Stimulated activated CD4-positive, alpha-beta T cell treated with anti-CD3 and anti-CD28 coated beads, Interleukin-12 subunit alpha, Interleukin-12 subunit beta, amount 100 ng/mL, for 4 hours (primary cell): ENCODE measurements around the gene LRRK1.

Experiments
- DNase-seq: peaks from one replicate; pipeline ENCODE4 v3.0.0-alpha.2; 2020

LRRK1 gene

GRCh38 chr15:100891307-100892012 is 27.7 kb upstream of the LRRK1 start:
- no peak for DNase-seq

GRCh38 chr15:100892013-100892355 is 27.2 kb upstream of the LRRK1 start:
- DNase-seq: no peak

- no peak for DNase-seq
Measured at GRCh38 chr15:100893261-100893963, 25.7 kb upstream of the LRRK1 start.

DNA sequence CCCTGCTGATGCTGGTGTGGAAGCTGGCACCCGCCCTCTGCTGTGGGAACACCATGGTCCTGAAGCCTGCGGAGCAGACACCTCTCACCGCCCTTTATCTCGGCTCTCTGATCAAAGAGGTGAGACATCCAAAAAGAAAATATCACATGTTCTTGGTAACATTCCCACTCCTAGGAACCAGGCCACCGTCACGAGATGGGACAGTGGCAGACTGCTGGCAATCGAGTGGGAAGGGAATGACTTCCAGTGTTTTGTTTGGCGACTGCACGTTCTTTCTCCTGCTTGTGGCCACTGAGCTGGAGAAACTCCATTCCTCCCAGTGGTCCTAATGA is 25.2 kb upstream of the LRRK1 start:
- no peak for DNase-seq

DNA sequence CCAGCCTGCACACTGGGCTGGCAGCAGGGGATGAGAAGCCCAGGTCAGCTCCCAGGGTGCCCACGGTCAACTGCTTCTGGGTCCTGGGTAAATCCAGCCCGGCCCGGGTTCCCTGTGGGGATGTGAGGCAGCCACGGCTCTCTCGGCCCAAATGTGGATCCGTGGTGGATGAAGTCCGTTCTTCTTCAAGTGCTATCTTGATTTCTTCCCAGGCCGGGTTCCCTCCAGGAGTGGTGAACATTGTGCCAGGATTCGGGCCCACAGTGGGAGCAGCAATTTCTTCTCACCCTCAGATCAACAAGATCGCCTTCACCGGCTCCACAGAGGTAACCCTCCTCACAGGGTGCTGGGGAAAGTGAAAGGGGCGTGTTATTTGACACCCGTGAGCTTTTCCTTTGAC is 23.4 kb upstream of the LRRK1 start:
- DNase-seq: no peak

DNA sequence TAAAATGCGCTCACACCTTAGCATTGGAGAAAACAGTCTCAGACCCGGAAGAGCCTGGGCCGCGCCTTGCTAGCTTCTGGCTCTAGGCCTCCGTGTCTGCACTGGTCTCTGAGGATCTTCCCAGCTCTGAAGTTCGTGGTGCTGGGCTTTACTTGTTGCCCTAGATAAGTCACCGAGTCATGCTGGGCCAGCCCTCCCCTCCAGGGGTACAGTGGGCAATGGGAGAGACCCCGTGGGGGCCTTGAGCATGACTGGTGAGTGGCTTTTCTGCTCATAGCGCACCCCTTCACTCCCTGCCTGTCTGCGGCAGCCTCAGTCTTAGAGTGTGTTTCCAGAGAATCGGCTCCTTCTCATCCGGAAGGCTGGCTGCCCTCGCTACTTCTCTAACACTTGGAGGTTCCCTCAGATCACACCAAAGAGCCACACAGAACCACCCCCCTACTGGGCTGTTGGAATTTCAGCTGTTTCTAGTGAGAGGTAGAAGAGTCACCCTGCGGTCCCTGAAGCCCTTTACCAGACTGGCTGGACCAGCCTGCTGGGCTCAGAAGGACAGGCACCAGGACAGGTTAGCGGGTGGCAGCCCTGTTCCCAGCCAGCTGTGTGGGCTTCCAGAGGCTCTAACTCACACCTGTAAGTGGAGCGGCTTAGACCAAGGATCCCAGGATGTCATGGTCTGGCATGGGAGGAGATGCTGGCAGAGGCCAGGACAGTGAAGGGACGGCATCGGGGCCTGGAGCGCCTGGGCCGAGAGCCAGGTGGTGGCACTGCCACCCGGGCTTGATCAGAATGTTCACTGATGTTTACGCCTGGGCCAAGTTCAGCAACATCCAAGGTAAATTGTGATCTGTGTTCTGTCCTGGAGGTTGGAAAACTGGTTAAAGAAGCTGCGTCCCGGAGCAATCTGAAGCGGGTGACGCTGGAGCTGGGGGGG is 21.7 kb upstream of the LRRK1 start:
- DNase-seq: no peak

DNA sequence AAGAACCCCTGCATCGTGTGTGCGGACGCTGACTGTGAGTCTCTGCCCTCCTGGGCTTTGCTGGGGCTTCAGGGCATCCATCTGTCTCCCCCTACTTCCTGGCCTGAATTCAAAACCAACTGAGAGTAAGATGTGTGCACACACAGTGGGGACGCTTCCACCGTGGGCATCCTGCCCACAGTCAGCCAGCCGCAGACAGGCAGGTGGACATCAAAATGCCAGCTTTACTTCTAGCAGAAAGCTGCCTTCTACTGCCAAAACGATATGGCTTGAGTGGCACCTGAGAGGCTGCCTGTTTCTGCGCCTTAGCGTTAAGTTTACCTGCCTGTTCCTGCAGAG is 21.0 kb upstream of the LRRK1 start:
- DNase-seq: no peak

DNA sequence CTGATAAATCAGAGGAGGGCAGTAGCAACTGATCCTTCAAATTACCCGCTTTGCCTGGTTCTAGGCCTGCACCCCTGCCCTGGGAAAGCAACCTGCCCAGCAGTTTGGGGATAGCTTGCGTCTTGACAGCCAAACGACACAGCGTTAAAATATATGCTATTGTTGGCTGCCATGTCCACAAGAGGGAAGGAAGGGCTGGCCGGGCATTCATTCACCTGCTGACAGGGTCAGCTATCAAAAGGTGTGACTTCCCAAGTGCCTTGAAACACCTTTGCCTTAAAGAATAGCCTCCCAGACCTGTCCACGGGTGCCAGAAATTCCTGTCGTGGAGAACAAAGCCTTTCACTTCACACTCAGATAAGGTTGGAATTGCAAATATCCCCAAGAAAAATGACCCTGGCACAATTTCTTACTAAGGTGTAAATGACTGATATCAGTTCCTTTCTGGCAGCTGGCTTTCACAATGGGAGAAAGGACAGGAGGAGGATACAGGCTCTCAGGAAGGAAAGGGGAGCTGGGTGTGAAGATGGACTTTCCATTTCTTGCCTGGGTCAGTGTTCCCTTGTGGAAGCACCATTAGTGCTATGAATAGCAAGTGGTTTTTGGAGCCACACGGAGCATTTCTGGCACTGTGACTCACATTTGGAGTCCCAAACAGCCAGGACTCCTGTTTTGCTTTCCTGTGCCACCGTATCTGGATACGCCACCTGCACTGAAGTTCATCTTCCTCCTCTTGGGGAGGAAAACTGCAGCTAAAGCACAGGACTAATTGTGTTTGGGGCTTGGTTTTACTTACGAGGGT is 20.3 kb upstream of the LRRK1 start:
- no peak for DNase-seq

- DNase-seq: no peak
Measured at GRCh38 chr15:100899601-100900000, 19.6 kb upstream of the LRRK1 start.

- no peak for DNase-seq
Measured at GRCh38 chr15:100900136-100900794, 18.9 kb upstream of the LRRK1 start.

GRCh38 chr15:100900795-100901169 is 18.4 kb upstream of the LRRK1 start:
- no peak for DNase-seq

- no peak for DNase-seq
Measured at GRCh38 chr15:100901296-100901695, 17.9 kb upstream of the LRRK1 start.

DNA sequence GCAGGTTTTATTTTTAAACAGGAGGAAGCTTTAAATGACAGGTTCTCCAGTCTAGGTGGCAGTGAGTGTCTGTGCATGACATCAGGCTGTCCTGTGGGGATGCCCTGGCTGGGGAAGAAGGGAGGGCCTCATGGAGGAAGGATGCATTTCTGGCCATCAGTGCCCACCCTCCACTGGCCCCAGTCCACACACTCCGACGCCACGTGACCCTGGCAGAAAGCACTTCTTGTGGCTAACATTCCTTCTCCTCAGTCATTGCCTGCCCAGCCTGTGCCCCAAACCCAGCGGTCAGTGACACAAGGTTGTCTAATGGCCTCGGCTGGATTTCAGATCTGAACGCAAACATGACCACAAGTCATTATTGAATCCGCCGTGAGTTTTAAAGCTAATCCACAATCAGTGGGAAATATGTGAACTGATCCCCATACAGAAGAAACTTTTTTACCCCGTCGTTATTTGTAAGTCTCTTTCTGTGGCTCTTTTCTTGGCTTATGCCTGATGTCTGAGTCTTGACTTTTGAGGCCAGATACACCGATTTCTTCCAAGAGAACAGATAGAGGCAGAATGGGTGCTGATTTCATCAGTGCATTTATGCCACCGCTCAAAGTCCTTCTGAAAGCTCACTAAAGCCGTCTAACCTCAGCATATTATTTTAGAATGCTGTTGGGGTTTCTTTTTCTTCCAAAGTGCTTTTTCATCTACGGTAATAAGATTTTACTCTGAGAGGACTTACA is 17.3 kb upstream of the LRRK1 start:
- DNase-seq: no peak

- DNase-seq: no peak
Measured at GRCh38 chr15:100902436-100903167, 16.6 kb upstream of the LRRK1 start.

DNA sequence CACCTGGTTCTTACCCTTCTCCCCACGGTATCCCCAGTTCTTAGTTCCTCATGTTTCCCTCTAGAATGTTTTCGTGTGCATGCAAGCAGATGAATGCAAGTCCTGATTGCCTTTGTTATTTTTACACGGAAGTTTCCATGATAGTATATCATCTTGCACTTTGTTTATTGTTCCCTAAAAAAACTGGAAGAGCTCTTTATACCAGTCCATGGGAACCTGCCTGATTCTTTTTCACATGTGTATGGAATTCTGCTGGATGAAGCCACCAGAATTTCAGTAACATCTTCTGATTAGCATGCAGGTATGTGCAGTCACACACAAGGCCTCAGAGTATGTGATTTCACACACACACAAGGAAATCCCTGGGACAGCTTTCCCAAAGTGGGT is 16.0 kb upstream of the LRRK1 start:
- no peak for DNase-seq

- DNase-seq: no peak
Measured at GRCh38 chr15:100905850-100906249, 13.3 kb upstream of the LRRK1 start.

GRCh38 chr15:100908466-100908865 is 10.7 kb upstream of the LRRK1 start:
- no peak for DNase-seq

DNA sequence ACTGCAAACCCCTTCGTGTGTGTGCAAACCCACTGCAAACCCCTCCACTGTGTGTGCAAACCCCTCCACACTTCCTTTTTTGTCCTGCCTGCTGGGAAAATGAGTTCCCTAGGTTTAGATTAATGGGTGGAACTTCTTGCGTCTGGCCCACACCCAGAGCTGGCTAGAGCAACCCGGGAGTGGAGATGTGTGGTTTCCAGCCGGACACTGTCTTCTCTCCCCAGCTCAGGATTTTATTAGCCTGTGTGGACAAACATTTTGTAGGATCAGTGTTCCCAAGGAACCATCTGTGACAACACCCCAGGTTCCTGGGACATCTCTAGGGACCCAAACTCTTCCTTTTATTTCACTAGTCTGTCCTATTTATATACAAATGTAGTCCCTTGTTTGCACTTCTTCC is 9.6 kb upstream of the LRRK1 start:
- no peak for DNase-seq

DNA sequence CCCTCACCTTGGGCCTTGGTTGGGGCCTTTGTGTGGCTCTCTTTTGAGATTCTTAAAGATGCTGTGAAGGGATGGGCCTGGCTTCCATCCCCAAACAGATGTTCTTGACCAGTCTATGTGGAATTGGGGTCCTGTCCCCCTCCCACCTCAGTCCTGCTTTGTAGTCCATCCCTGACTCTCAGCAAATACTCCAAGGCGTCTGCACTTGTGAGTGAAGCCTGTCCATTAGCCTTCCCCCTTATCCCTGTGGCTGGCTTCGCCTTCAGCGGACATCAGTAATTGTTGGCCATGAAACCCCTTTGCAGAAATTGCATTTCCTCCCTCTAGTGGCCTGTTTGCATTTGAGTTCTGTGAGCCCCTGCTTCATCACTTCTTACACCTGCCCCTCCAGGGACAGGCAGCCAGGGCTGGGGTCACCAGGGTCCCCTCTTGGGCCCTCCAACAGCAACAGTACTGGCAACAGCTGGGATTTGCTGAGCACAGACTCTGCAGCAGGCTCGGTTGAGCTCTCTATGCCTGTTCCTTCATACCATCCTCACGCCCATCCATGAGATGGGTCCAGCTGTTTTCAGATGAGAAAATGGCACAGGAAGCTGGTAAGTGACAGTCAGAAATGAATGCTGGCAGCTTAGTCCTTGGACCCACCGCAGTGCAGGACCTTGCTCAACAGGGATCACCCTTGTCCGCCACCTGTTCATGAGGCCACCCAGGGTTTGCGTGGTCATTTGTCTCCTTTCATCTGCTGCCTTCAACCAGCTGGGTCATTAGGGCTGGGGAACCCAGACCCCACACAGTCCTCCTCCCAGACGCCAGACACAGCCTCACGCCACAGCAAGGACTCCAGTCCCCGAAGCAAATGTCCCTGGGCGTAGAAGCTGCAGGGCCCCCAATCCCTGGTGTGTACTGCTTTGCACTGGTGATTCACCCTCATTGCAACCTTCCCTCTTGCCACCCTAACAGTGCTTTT is 8.9 kb upstream of the LRRK1 start:
- DNase-seq: no peak

DNA sequence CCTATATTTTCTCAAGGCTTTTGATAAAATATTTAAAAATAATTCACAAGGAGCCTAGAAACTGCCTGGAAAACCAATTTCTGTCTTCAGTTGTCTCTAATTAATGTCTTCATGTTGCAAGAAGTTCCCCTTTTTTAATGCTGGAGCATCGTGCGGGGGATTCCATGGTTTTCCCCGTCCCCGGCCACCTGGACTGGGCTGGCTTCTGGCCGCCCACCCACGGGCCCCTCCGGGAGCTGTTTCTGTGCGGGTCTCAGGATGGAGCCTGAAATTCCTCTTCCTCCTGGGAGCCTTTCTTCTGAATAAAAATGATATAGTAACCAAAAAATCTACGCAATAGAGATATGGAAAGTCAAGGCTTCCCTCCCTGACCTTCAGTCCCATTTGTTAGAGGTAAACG is 8.1 kb upstream of the LRRK1 start:
- no peak for DNase-seq
